Hepatic stellate cell (primary cell): ENCODE results near the gene PIEZO2.
"Not testable (repeated sequence)": the region's sequence is repeated elsewhere in the genome, so short reads cannot be mapped to it uniquely, and the experiment has no call there.

Experiments
- DNase-seq: peaks from one replicate; pipeline ENCODE4 v3.0.0; 2011; ENCODE audit warnings: low spot score

Gene PIEZO2

DNA sequence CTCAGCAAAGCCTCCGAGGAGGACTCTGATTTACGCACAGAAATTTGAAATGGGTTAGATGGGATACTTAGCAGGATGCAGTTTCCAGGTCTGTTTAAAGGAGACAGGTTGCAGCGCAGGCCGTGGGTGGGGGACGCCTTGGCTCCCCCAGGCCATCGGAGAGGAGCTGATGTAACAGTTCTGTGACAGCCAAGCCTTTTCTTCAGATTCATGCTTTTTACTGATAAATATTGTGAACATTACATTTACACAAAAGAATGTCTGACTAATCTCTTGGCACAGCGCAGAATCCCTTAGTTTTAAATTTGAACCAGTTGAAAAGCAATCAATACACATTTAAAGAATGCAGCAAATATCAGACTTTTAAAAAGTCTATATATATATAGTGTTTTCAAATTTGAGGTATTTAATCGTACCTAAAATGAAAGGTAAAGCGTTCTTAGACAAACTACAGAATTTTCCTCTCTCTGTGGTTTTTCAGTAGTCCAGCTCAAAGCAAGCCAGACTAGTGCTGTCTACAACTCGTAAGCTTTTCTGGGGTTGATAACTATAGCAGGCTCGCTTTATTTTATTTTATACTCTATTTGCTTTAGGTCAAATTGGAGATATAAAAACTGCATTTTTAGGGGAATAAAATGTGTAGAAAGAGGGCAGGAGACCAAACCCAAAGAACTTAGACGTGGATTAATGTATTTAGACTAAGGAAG is 221.9 kb downstream of the PIEZO2 start:
- DNase-seq = peak; percentile 49

GRCh38 chr18:10926621-10927161 is 222.7 kb downstream of the PIEZO2 start:
- DNase-seq = peak; percentile 37

- DNase-seq = no peak
These were observed 225.1 kb downstream of the PIEZO2 start for GRCh38 chr18:10924290-10924689.

- no peak for DNase-seq
These were observed 225.8 kb downstream of the PIEZO2 start for GRCh38 chr18:10923551-10924070.

DNA sequence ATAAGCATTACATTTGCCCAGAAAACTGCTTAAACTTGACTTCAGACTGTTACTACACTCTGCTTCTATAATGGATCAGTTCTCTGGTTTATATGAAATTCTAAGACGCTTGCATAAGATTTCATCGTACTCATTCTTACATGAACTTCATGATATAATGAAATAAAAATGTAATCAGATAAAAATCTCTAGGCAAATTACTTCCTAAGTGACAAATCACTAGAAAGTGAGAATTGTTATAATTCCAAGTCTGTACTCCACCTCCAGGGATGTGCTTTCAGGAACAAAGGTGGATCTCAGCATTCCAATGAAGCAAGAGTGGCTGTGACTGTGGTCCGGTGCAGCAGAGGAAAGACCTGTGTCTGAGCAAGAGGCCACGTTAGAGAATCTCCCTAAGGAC is 226.2 kb downstream of the PIEZO2 start:
- no peak for DNase-seq

DNA sequence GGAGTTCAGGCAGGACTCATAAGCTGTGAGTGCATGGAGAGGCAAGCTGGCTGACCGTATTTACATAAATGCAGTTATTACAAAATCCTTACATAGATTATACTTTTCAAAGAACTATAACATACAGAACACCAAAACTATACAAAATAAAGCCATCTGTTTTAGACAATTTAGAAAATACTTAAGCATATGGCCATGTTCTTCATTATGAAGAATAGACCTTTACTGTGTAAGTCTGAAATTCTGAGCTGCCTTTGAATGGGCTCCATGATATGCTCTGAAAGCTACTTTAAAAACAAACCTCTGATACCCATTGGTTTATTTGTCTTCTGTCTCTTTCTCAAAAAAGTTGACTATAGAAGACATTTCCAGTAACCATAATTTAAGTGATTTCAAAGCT is 226.7 kb downstream of the PIEZO2 start:
- DNase-seq = not testable (repeated sequence)

DNA sequence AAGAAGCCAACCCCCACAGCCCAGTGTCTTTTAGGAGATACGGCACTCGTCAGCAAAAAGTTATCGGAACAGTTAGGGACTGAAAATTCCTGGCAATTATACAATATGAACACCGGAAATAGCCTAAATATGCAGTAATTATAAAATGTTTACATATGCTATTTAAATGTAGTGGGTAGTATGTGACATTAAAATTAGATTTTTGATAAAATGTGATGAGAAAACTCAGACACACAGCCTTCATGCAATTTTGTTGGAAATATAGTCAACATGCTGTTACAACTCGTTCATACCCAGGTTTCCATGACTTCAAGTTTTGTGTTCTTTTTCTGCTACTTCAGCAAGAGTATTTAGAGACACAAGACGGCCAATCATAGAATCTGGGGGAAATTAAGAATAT is 229.1 kb downstream of the PIEZO2 start:
- not testable (repeated sequence) for DNase-seq

DNA sequence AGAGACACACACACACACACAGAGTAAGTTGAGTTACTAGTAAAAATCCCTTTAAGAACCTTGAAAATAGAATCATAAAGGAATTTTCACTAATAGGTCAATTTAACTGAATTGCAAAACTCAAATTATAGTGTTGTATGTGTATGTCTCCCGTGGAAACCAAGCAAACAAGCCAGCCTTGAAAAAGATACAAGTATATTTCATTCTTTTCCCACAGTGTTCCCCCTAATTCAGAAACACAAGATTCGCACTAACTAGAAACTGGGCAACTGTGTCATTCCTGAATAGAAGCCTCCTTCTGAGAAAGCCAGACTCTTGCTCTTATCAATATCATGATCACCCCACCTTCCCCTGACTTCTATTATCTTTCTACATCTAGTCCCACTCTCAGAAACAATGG is 229.5 kb downstream of the PIEZO2 start:
- no peak for DNase-seq

DNA sequence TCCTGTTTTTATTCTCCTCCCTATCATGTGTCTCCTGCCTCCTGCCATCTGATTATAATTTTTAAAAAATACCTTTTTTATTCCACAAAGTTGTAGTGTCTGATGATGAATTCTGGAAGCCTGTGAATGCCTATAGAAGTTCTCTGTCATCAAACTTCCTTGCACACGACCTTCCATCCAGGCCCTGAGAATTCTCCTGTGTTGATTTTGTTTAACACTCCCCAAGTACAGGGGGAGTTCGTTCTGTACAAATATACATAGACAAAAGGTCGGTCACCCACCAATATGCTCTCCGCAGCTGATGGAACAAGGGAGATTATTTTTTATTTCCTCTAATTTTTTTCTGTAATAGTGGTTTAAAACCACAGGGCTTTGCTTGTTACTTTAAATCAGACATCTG is 232.5 kb downstream of the PIEZO2 start:
- DNase-seq = no peak

- no peak for DNase-seq
These were observed 233.0 kb downstream of the PIEZO2 start for GRCh38 chr18:10916387-10916786.

- DNase-seq = not testable (repeated sequence)
These were observed 233.6 kb downstream of the PIEZO2 start for GRCh38 chr18:10915748-10916147.

DNA sequence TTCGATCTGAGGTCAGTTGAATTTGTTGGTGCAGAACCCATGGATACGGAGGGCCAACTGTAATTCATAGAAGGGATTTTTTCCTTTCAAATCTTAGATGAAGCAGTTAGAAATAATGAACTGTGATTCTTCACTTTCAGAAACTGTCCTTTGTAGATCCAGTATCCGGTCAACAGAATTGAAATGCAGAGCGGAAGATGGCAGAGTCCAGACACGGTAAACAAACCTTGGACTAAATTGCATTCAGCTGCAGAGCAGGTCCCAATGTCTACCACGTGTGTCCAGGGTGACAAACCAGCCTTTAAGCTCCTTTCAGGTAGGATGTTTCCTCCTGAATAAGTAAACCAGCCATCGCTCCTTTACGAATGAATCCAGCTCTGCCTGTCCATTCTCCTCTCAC is 234.8 kb downstream of the PIEZO2 start:
- not testable (repeated sequence) for DNase-seq

DNA sequence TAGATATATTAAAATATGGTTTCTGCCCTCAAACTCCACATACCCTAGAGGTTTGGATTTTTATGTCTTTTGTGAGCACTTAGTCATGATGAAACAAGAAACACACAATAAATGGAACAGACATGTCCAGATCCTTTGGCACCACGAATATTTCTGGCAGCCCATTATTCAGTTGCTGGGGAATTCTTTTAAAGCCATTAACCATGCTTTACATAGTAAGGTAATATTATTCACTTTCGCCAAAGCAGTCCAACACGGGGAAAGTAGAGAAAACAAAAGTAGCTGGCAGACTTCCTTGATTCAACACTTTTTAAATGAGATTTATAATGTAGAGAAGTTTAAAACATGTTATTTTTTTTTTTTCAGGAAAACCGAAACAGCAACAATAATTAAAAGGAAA is 235.4 kb downstream of the PIEZO2 start:
- no peak for DNase-seq

- DNase-seq = peak; percentile 30
These were observed 236.4 kb downstream of the PIEZO2 start for GRCh38 chr18:10912790-10913545.

DNA sequence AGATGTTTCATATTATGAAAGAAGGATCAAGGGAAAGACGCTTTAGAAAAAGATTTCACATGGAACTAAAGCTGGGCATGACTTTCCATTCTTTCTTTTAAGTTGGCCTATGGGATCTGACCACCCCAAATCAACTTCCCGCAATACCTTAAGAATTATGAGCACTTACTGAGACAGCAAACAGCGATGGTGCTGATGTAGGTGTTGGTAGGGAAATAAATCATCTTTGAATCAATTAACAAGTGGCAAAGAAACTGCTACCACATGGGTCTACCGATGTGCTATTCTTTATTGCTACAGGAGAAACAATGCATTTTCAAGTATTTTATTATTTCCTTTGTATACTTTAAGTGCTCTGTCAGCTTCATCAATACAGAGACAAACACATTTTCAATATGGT is 239.6 kb downstream of the PIEZO2 start:
- DNase-seq = no peak

- DNase-seq = no peak
These were observed 240.6 kb downstream of the PIEZO2 start for GRCh38 chr18:10908760-10909159.

DNA sequence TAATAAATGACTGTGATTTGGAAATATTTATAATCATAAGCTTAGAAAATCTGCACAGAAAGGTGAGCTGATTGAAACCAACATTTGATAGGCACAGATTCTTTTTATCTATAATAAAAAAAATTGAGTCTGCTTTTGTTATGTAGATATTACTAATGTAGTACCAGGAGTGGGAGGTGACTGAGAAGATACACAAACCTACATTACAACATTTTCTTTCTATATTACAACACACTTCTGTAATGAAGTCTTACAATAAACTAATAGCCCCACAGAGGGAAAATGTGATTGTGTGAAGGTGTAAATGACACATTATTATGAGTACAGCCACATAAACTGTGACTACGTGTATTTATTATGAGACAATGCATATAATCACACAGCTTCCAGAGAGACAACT is 241.6 kb downstream of the PIEZO2 start:
- no peak for DNase-seq

- DNase-seq = no peak
These were observed 248.0 kb downstream of the PIEZO2 start for GRCh38 chr18:10901329-10901728.

DNA sequence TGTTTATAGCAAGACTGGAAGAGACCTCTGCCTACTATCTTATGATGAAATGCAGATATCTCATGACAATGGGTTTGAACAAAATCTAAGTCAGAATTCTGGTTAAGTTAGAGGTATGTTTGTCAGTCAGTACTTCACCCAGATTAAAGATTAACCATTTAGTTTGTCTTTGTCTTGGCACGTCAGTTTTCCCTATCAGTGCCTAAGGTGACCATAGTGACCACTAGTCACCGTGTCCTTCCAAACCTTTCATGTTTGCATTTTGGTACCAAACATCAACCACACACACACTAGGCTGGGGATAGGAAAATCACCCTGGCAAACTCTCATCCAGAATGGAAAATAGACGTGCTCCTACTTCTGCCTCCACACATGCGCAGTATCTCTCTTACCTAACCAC is 248.9 kb downstream of the PIEZO2 start:
- no peak for DNase-seq

DNA sequence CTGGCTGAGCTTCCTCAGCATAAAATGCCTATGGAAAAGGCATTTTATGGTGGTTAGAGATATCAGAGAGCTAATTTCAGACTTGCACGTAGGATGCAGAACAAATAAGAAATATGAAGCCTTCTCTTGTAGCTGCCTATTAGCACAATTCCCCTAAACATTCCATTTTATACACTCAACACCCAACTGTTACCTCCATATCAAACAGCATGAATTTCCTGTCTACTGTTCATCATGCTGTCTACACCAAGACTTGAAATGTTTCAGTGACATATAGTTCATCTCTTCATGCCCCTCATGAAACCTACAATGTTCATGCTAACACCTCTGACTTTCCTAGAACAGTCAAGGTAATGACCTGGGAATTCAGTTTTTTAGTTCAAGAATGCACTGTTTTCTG is 249.9 kb downstream of the PIEZO2 start:
- no peak for DNase-seq

GRCh38 chr18:10898417-10898974 is 250.9 kb downstream of the PIEZO2 start:
- DNase-seq = no peak

DNA sequence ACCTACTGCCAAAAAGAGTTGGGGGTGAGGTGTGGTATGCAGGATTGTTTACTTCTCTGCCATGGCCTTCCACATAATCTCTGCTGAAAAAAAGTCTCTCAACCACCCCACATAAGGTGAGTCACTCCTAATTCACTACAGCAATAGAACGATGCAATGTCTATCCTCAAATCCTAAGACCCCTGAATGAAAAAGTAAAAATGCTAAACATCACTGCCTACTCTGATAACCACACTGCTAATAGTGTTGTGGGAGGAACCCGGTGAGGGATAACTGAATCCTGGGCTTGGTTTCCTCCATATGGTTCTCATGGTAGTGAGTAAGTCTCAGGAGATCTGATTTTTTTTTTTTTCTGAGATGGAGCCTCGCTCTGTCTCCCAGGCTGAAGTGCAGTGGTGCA is 252.5 kb downstream of the PIEZO2 start:
- no peak for DNase-seq

- DNase-seq = no peak
These were observed 253.4 kb downstream of the PIEZO2 start for GRCh38 chr18:10895976-10896375.
